GM23248 (cell line): ENCODE data around the gene IL24.

Experiments
- EZH2 ChIP-seq: fragments of 200-600 bp; sonication (generic); IDR thresholded peaks from 2 replicates; pipeline ENCODE4 v1.6.1; 2018; ENCODE audit warnings: antibody characterized with exemption, mild to moderate bottlenecking; ENCODE audit not compliant: insufficient read depth, poor library complexity, severe bottlenecking
- EZH2phosphoT487 ChIP-seq: fragments of 200-600 bp; sonication (generic); IDR thresholded peaks from 2 replicates; pipeline ENCODE4 v1.6.1; 2018; ENCODE audit warnings: antibody characterized with exemption, moderate library complexity, mild to moderate bottlenecking, low read depth; ENCODE audit not compliant: insufficient read depth

- TF ChIP-seq EZH2 (no peak), EZH2phosphoT487 (no peak)
Measured at GRCh38 chr1:206856674-206857464, 40.4 kb upstream of the IL24 start.
